ENCODE data around the gene NPAP1. TPM values are rescaled to one million over a fixed set of nuclear protein-coding genes. Genes with fewer than 3 reads are reported as not detected.
"Not testable (repeated sequence)": the region's sequence is repeated elsewhere in the genome, so short reads cannot be mapped to it uniquely, and the experiment has no call there.

The NPAP1 gene
- total RNA-seq = 1 to 10 TPM in 1 of 2 donors, not detected in 1; 1.6 TPM

- Histone ChIP-seq H3K27ac (no peak within 1 kb of the TSS), H3K27me3 (replicated peaks; ENCODE audit: insufficient read depth) (no peaks in the 10 kb centered on the region)
Observed at GRCh38 chr15:24675332-24676144, at the start of gene NPAP1. Gene NPAP1 (plus strand): TSS chr15:24675775. CDS start chr15:24675868, 93 bp downstream.

DNA sequence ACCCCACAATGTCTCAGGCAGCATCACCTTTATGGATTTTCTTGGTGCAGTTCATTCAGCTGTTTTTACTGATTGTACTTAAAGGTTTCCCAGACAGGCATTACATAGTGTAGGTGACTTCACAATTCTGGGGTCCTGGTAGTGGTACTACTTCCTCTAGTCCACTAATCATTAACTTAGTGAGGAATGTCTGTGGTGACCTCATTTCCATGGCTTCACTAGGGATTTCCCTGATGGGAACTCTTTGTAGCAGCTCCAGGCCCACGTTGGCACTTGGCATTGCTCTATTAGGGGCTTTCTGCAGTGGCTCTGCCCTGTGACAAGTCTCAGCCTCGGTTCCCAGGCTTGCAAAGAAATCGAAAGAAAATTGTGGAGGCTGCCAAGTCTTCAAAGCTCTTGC lies 48.1 kb upstream of the NPAP1 start:
- WGBS = 59% methylated on average over 3 of the region's 3 CpGs
- no peaks in the 10 kb centered on the region for H3K4me1 ChIP-seq (replicated peaks)
- intact Hi-C loops (cut with DNase I) = no loop called here
- no peak for TF ChIP-seq CTCF (IDR thresholded peaks at IDR 0.05)
- TF ChIP-seq POLR2A (IDR thresholded peaks at IDR 0.05) = no peak
- no peak for TF ChIP-seq POLR2AphosphoS5 (IDR thresholded peaks at IDR 0.05)
- no peak overlapping the region for H3K27ac ChIP-seq
- DNase-seq (ENCODE audit: low spot score) = no peak
- no peaks in the 10 kb centered on the region for H3K36me3 ChIP-seq
- H3K9me3 ChIP-seq = no peaks in the 10 kb centered on the region
- no peaks in the 10 kb centered on the region for H3K27me3 ChIP-seq (replicated peaks; ENCODE audit: insufficient read depth)
- no peak overlapping the region for H3K4me3 ChIP-seq

More at GRCh38 chr15:24675332-24676144, at the start of gene NPAP1:
- DNase-seq (ENCODE audit: low spot score) = no peak
- no peak within 1 kb of the TSS for H3K4me3 ChIP-seq
- intact Hi-C loops (cut with DNase I) = no loop called here
- WGBS = 91% methylated on average over 62 of the region's 62 CpGs
- no peaks in the 10 kb centered on the region for H3K9me3 ChIP-seq
- no peaks in the 10 kb centered on the region for H3K36me3 ChIP-seq
- TF ChIP-seq CTCF (IDR thresholded peaks at IDR 0.05) = no peak
- no peak for TF ChIP-seq POLR2AphosphoS5 (IDR thresholded peaks at IDR 0.05)
- TF ChIP-seq POLR2A (IDR thresholded peaks at IDR 0.05) = no peak
- H3K4me1 ChIP-seq (replicated peaks) = no peaks in the 10 kb centered on the region

DNA sequence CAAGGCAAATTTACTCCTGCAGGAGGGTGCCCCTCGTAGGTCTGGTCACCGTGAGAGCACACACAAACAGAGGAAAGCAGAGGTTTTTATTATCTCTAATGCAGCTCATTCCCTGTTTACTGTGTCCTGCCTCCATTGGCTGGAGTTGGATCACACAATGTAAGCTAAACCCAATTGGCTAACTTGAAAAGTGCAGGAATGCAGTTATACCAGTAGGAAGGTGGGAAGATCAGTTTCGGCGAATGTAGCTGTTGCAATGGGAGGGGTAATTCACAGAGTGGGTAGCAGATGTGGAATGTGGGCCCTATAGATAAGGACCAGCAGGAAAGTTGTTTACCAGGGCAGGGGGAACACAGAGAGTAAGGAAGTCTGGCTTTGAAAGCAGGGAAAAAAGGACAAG lies 42.5 kb upstream of the NPAP1 start:
- Histone ChIP-seq H3K4me3 (no peak overlapping the region), H3K9me3 (no peaks in the 10 kb centered on the region), H3K36me3 (no peaks in the 10 kb centered on the region), H3K4me1 (replicated peaks) (no peaks in the 10 kb centered on the region), H3K27me3 (replicated peaks; ENCODE audit: insufficient read depth) (no peaks in the 10 kb centered on the region), H3K27ac (no peak overlapping the region)
- no peak for DNase-seq (ENCODE audit: low spot score)
- no peak for TF ChIP-seq CTCF (IDR thresholded peaks at IDR 0.05)
- no peak for TF ChIP-seq POLR2AphosphoS5 (IDR thresholded peaks at IDR 0.05)
- TF ChIP-seq POLR2A (IDR thresholded peaks at IDR 0.05) = no peak
- intact Hi-C loops (cut with DNase I) = no loop called here
- WGBS = 86% methylated on average over 4 of the region's 4 CpGs

GRCh38 chr15:24639412-24639811 lies 36.2 kb upstream of the NPAP1 start:
- H3K4me3 ChIP-seq; intact Hi-C loops (cut with DNase I): not testable (repeated sequence)

DNA sequence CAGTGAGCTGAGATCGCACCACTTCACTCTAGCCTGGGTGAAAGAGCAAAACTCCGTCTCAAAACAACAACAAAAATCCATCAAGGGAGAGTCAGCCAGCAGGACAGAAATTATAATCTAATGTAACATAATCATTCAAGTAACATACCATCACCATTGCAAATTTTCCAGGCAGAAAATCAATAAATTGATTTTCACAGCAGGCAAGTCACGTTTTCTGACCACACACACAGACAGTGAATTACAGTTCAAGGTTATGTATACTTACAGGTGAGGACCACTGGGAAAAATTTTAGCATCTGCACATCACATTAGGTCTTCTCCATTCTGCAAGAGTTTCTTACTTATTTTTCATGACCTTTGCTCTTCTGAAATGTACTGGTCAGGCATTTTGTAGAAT lies 29.9 kb upstream of the NPAP1 start:
- H3K27me3 ChIP-seq (replicated peaks; ENCODE audit: insufficient read depth) = no peaks in the 10 kb centered on the region
- no peaks in the 10 kb centered on the region for H3K4me1 ChIP-seq (replicated peaks)
- WGBS = 69% methylated on average over 3 of the region's 3 CpGs
- H3K36me3 ChIP-seq = no peaks in the 10 kb centered on the region
- no peak overlapping the region for H3K4me3 ChIP-seq
- no peak for TF ChIP-seq POLR2AphosphoS5 (IDR thresholded peaks at IDR 0.05)
- no peak for TF ChIP-seq POLR2A (IDR thresholded peaks at IDR 0.05)
- H3K9me3 ChIP-seq = no peaks in the 10 kb centered on the region
- no peak for DNase-seq (ENCODE audit: low spot score)
- intact Hi-C loops (cut with DNase I) = no loop called here
- no peak overlapping the region for H3K27ac ChIP-seq

More at GRCh38 chr15:24639412-24639811, 36.2 kb upstream of the NPAP1 start:
- H3K27ac ChIP-seq; H3K36me3 ChIP-seq; H3K4me1 ChIP-seq (replicated peaks); H3K9me3 ChIP-seq; DNase-seq (ENCODE audit: low spot score); H3K27me3 ChIP-seq (replicated peaks; ENCODE audit: insufficient read depth): not testable (repeated sequence)
- 88% methylated on average over 11 of the region's 11 CpGs for WGBS

DNA sequence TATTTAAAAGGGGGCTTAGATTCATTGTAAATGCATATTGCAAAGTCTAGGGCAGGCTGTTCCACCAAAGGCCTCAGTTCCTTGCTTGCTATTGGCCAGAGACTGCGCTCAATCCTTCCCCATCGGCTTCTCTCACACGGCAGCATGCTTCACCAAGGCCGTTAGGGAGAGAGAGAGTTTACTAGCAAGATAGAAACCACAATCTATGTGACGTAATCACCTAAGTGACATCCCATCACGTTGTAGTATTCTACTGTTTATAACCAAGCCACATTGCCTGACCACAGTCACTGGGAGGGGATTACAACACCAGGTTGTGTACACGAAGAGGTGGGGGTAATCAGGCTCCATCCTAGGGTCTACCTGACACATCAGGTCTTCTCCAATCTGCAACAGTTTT lies 16.0 kb upstream of the NPAP1 start:
- no peaks in the 10 kb centered on the region for H3K4me1 ChIP-seq (replicated peaks)
- no peak for DNase-seq (ENCODE audit: low spot score)
- no peak overlapping the region for H3K4me3 ChIP-seq
- no peaks in the 10 kb centered on the region for H3K9me3 ChIP-seq
- no peak overlapping the region for H3K27ac ChIP-seq
- H3K27me3 ChIP-seq (replicated peaks; ENCODE audit: insufficient read depth) = no peaks in the 10 kb centered on the region
- intact Hi-C loops (cut with DNase I) = no loop called here
- 68% methylated on average over 7 of the region's 7 CpGs for WGBS
- no peaks in the 10 kb centered on the region for H3K36me3 ChIP-seq
- TF ChIP-seq POLR2AphosphoS5 (IDR thresholded peaks at IDR 0.05) (no peak), CTCF (IDR thresholded peaks at IDR 0.05) (no peak), POLR2A (IDR thresholded peaks at IDR 0.05) (no peak)
